NCI-H82 (cell line): ENCODE data around the gene MROH8.
"Not testable (repeated sequence)": the region's sequence is repeated elsewhere in the genome, so short reads cannot be mapped to it uniquely, and the experiment has no call there.

Source experiments
- DNase-seq: peaks from one replicate; lab custom pipeline; 2025; lab: John Stamatoyannopoulos, UW

The MROH8 gene

GRCh38 chr20:37090407-37090806 is 88.9 kb downstream of the MROH8 start:
- DNase-seq = no peak

GRCh38 chr20:37081717-37082289 is 97.5 kb downstream of the MROH8 start:
- peak; percentile 10 for DNase-seq

DNA sequence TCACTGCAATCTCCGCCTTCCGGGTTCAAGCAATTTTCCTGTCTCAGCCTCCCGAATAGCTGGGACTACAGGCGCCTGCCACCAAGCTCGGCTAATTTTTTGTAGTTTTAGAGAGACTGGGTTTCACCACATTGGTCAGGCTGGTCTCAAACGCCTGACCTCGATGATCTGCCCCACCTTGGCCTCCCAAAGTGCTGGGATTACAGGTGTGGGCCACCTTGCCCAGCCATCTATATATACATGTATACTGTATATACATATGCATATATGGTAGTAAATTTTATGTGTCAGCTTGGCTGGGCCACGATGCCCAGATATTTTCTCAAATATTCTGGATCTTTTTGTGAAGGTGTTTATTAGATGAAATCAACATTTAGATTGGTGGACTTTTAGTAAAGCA is 102.3 kb downstream of the MROH8 start:
- no peak for DNase-seq

DNA sequence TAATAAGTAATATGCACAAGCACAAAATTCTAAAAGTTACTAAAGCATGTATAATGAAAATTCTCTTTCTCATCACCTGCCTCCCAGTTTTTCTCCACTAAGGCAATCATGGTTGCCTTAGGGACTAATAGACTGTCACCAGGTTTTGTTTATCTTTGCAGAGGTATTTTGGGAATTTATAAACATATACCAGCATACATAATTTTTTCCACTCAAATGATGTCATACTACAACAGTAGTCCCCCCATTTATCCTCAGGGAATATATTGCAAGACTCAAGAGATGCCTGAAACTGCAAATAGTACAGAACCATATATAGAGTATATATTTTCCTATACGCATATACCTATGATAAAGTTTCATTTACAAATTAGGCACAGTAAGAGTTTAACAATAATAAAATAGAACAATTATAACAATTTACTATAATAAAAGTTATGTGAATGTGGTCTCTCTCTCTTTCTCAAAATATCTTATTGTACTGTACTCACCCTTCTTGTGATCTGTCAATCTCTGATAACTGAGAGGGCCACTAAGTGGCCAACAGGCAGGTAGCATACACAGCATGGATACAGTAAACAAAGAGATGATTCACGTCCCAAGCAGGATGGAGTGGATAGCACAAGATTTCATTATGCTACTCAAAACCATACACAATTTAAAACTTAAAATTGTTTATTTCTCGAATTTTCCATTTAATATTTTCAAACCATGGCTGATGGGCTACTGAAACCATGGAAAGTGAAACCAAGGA is 103.2 kb downstream of the MROH8 start:
- no peak for DNase-seq

DNA sequence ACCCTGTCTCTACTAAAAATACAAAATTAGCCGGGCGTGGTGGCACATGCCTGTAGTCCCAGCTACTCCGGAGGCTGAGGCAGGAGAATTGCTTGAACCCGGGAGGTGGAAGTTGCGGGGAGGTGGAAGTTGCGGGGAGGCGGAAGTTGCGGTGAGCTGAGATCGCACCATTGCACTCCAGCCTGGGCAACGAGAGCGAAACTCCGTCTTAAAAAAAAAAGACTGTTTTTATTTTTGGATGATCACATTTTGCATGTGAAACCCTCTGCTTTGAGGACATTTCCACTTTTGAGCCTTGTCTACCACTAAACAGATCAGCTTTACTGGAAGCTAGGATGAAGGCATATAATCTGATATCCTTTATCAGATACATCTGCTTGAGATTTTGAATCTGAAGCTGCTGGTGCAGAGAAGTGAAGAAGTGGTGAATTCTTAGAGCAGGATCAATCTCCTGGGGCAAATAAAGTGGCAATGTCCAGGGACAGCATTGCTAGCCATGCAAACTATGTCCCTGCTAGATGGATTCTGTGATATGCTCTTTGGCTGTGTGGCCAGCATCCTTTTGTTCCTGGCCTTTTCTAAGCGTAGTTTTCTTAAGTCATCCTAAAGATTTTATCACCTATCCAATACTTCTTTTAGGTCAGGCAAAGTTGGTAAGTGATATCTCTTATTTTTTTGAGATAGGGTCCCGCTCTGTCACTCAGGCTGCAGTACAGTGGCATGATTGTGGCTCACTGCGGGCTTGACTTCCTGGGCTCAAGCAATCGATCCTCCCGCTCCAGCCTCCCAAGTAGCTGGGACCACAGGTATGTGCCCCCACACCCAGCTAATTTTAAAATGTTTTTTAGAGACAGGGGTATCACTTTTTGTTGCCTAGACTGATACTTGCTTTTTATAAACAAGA is 106.8 kb downstream of the MROH8 start:
- no peak for DNase-seq

DNA sequence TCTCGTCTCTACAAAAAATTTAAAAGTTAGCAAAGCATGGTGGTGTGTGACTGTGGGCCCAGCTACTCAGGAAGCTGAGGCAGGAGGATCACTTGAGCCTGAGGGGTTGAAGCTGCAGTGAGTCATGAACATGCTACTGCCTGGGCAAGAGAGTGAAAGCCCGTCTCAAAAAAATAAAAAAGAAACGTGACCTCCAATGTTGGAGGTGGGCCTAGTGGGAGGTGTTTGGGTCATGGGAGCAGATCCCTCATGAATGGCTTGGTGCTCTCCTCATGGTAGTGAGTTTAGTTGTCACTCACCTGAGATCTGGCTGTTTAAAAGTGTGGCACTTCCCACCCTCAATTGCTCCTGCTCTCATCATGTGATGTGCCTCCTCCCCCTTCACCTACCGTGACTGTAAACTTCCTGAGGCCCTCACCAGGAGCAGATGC is 107.9 kb downstream of the MROH8 start:
- DNase-seq = no peak

DNA sequence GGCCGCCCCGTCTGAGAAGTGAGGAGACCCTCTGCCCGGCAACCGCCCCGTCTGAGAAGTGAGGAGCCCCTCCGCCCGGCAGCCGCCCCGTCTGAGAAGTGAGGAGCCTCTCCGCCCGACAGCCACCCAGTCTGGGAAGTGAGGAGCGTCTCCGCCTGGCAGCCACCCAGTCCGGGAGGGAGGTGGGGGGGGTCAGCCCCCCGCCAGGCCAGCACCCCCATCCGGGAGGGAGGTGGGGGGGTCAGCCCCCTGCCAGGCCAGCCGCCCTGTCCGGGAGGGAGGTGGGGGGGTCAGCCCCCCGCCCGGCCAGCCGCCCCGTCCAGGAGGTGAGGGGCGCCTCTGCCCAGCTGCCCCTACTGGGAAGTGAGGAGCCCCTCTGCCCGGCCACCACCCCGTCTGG is 109.8 kb downstream of the MROH8 start:
- DNase-seq = not testable (repeated sequence)

DNA sequence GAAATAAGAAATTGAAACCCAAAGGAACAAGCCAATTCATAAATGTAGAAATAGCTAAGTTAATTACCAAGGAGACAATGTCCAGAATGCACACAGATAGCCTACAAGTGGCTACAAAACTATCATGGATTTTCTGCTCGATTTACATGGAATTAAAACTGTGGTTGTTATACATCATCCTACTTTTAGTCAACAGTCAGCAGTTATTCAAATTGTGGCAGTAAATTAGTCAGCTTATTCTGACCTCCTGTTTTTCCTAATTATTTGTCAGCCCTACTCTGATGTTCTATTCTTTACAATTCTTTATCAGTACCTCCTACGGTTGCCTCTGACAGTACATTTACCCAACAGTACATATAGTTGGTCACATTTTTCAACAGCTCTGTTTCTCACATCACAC is 113.2 kb downstream of the MROH8 start:
- no peak for DNase-seq

DNA sequence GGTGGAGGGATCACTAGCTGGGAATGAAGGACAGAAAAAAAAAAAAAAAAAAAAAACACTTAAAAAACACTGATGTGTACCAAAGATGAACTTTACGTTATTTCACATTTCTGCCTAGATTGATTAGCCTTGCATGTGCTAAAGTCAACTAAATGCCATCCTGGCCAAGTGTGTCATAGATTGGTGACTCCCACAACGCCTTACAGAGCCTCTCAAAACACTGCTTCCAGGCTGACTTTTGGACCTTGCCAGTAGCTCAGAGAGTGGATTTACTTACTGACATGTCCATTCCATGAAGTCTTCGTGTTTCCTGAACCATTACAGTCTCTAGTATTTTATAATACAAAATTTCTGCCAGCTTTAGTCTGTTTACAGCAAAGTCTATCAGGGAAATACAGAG is 124.1 kb downstream of the MROH8 start:
- DNase-seq = no peak

GRCh38 chr20:37053230-37053950 is 126.0 kb downstream of the MROH8 start:
- DNase-seq = no peak
